HepG2 (cell line): ENCODE measurements around the gene PRM3. TPM values are rescaled to one million over a fixed set of nuclear protein-coding genes. Genes with fewer than 3 reads are reported as not detected.
A peak's percentile ranks its signal among the peaks of the same experiment; 100 is the strongest.

Source experiments
- ADNP ChIP-seq: sonication (generic); formaldehyde crosslinking; IDR thresholded peaks from 2 replicates; pipeline ENCODE4 v1.4.0; 2020; ENCODE audit warnings: missing genetic modification reagents
- KAT8 ChIP-seq: IDR thresholded peaks from 2 replicates; pipeline ENCODE4 v1.6.1; 2016; ENCODE audit warnings: missing genetic modification reagents, missing compliant biosample characterization
- KDM5B ChIP-seq: sonication (generic); formaldehyde crosslinking; IDR thresholded peaks from 2 replicates; pipeline ENCODE4 v1.4.0; 2020; ENCODE audit warnings: missing genetic modification reagents, mild to moderate bottlenecking, borderline replicate concordance
- LCORL ChIP-seq, 2 experiments: fragments of 450-650 bp in 1 of 2; sonication (generic) in 1 of 2; formaldehyde crosslinking in 1 of 2; IDR thresholded peaks; 2 replicates each; pipeline versions ENCODE4 v1.5.0 to v1.6.1; 2017 to 2020; ENCODE audit warnings: antibody characterized with exemption in 1 of 2, missing genetic modification reagents in 1 of 2
- MAFG ChIP-seq: sonication (generic); formaldehyde crosslinking; IDR thresholded peaks from 2 replicates; pipeline ENCODE4 v1.5.1; 2020; ENCODE audit warnings: mild to moderate bottlenecking, missing genetic modification reagents
- MED1 ChIP-seq: sonication (generic); formaldehyde crosslinking; IDR thresholded peaks from 2 replicates; pipeline ENCODE4 v1.4.0; 2020; ENCODE audit warnings: missing genetic modification reagents
- NONO ChIP-seq, 2 experiments: fragments of 450-650 bp in 1 of 2; sonication (generic) in 1 of 2; formaldehyde crosslinking in 1 of 2; IDR thresholded peaks in 1 of 2; conservative IDR thresholded peaks in 1 of 2; 2 replicates each; pipeline versions ENCODE4 v1.6.1 to v1.8.0; 2017 to 2022; ENCODE audit warnings: mild to moderate bottlenecking in 1 of 2, missing genetic modification reagents in 1 of 2, moderate library complexity in 1 of 2
- PHF21A ChIP-seq: sonication (generic); formaldehyde crosslinking; IDR thresholded peaks from 2 replicates; pipeline ENCODE4 v1.5.0; 2020; ENCODE audit warnings: mild to moderate bottlenecking, missing genetic modification reagents
- SMAD3 ChIP-seq: sonication (generic); formaldehyde crosslinking; IDR thresholded peaks from 2 replicates; pipeline ENCODE4 v1.4.0; 2020; ENCODE audit warnings: missing genetic modification reagents
- TCF7 ChIP-seq: sonication (generic); IDR thresholded peaks from 2 replicates; pipeline ENCODE4 v1.6.1; 2016; ENCODE audit warnings: antibody characterized with exemption, low read depth
- TMF1 ChIP-seq: sonication (generic); formaldehyde crosslinking; IDR thresholded peaks from 2 replicates; pipeline ENCODE4 v1.8.1; 2022; ENCODE audit warnings: low read depth, missing genetic modification reagents
- ZNF205 ChIP-seq: IDR thresholded peaks from 2 replicates; pipeline ENCODE4 v1.6.1; 2018; ENCODE audit warnings: missing biosample characterization, missing genetic modification reagents
- ZNF263 ChIP-seq: sonication (generic); formaldehyde crosslinking; IDR thresholded peaks from 2 replicates; pipeline ENCODE4 v1.4.0; 2020; ENCODE audit warnings: missing genetic modification reagents
- ZNF354B ChIP-seq: sonication (generic); formaldehyde crosslinking; IDR thresholded peaks from 2 replicates; pipeline ENCODE4 v1.8.0; 2022; ENCODE audit warnings: mild to moderate bottlenecking, missing genetic modification reagents
- ZNF451 ChIP-seq: sonication (generic); formaldehyde crosslinking; IDR thresholded peaks from 2 replicates; pipeline ENCODE4 v1.5.0; 2020; ENCODE audit warnings: mild to moderate bottlenecking, missing genetic modification reagents
- ZNF589 ChIP-seq: sonication (generic); formaldehyde crosslinking; conservative IDR thresholded peaks from 2 replicates; pipeline ENCODE4 v1.8.0; 2022; ENCODE audit warnings: mild to moderate bottlenecking, moderate library complexity, missing genetic modification reagents
- polyA plus RNA-seq, 8 experiments: library from polyadenylated mRNA; depleted of rRNA in 3 of 8; stranded (reverse) in 7 of 8; unstranded in 1 of 8; fragments of >200 nt; fragmentation: Illumina TruSeq in 4 of 8; extraction: Trizol in 4 of 8; gene quantifications; 2 replicates each; pipeline versions ENCODE4 v1.2.1 to v1.2.3, GENCODE V29; 2011 to 2016; ENCODE audit warnings: low read depth in 4 of 8, missing spikeins in 1 of 8, mixed read lengths in 1 of 8; ENCODE audit not compliant: insufficient read depth in 1 of 8
- total RNA-seq, 5 experiments: library from RNA; depleted of rRNA; stranded (reverse); fragments of >200 nt; fragmentation: Illumina TruSeq; extraction: Trizol; gene quantifications; 2 replicates each; pipeline ENCODE4 v1.2.3, GENCODE V29; 2016; ENCODE audit warnings: low read depth in 1 of 5
- TF ChIP-seq, protein P1 (sequence below): sonication (generic); formaldehyde crosslinking; IDR thresholded peaks from 2 replicates; pipeline ENCODE4 v1.4.0; 2020; ENCODE audit warnings: low read depth, mild to moderate bottlenecking, missing genetic modification reagents
- TF ChIP-seq, protein P2 (sequence below): sonication (generic); formaldehyde crosslinking; IDR thresholded peaks from 2 replicates; pipeline ENCODE4 v1.8.0; 2022; ENCODE audit warnings: mild to moderate bottlenecking, missing genetic modification reagents; ENCODE audit not compliant: insufficient replicate concordance
- TF ChIP-seq, protein P3 (sequence below): sonication (generic); formaldehyde crosslinking; IDR thresholded peaks from 2 replicates; pipeline ENCODE4 v1.4.0; 2020; ENCODE audit warnings: missing genetic modification reagents

The PRM3 gene
- total and polyA plus RNA-seq, 2 of the 13 experiments (the other 11 are each of a cell fraction or from before 2014, with no cell fraction given), result not detected

DNA sequence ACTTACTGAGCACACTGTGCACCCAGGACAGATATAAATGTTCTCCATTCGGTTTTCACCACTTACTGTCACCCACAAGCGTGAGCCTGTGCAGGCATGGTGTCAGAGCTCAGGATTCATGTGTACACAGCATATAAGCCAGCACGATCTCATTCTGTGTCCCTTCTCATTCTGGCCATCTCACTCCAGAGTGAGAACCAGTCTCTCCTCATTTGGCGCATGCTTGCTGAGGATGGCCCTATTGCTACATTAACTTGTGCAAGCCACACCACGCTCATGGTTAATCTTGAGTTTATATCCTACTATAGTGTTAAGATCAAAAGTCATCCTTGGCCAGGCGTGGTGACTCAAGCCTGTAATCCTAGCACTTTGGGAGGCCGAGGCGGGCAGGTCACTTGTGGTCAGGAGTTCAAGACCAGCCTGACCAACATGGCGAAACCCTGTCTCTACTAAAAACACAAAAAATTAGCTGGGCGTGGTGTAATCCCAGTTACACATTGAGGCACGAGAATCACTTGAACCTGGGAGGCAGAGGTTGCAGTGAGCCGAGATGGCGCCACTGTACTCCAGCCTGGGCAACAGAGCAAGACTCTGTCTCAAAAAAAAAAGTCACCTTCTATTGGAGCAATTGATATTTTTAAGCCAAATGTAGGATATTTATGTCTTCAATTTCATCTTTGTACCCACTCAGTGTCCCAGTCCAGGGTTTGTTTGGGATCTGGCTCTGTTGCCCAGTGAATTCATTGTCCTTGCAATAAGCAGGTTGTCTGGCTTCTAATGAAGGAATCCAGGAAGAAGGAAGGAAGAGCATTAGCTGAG is 38.3 kb downstream of the PRM3 start (continued):
- TF ChIP-seq ZNF354B (CRISPR knock-in tag) (0 out of 2 replicates have a peak, but pooled peaks have one; percentile 28), MAFG (CRISPR knock-in tag) (no peak), MED1 (CRISPR knock-in tag) (peak; percentile 50), TCF7 (no peak), ZNF205 (CRISPR knock-in tag) (no peak), SMAD3 (CRISPR knock-in tag) (0 out of 2 replicates have a peak, but pooled peaks have one; percentile 17), KDM5B (no peak), ADNP (CRISPR knock-in tag) (peak; percentile 49; the same call in 1 of the 2 replicates), KAT8 (no peak), ZNF589 (CRISPR knock-in tag) (no peak), NONO (IDR thresholded peaks at IDR 0.05) (no peak), NONO (CRISPR knock-in tag; conservative IDR thresholded peaks at IDR 0.05) (no peak), ZNF451 (CRISPR knock-in tag) (no peak), LCORL (IDR thresholded peaks at IDR 0.05) (no peak), LCORL (CRISPR knock-in tag; IDR thresholded peaks at IDR 0.05) (peak; percentile 25; the same call in 1 of the 2 replicates), ZNF263 (no peak), PHF21A (CRISPR knock-in tag) (0 out of 2 replicates have a peak, but pooled peaks have one; percentile 1), TMF1 (CRISPR knock-in tag) (no peak)
- TF ChIP-seq, protein P1, sequence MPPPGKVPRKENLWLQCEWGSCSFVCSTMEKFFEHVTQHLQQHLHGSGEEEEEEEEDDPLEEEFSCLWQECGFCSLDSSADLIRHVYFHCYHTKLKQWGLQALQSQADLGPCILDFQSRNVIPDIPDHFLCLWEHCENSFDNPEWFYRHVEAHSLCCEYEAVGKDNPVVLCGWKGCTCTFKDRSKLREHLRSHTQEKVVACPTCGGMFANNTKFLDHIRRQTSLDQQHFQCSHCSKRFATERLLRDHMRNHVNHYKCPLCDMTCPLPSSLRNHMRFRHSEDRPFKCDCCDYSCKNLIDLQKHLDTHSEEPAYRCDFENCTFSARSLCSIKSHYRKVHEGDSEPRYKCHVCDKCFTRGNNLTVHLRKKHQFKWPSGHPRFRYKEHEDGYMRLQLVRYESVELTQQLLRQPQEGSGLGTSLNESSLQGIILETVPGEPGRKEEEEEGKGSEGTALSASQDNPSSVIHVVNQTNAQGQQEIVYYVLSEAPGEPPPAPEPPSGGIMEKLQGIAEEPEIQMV (CRISPR knock-in tag), result no peak
- TF ChIP-seq, protein P2, sequence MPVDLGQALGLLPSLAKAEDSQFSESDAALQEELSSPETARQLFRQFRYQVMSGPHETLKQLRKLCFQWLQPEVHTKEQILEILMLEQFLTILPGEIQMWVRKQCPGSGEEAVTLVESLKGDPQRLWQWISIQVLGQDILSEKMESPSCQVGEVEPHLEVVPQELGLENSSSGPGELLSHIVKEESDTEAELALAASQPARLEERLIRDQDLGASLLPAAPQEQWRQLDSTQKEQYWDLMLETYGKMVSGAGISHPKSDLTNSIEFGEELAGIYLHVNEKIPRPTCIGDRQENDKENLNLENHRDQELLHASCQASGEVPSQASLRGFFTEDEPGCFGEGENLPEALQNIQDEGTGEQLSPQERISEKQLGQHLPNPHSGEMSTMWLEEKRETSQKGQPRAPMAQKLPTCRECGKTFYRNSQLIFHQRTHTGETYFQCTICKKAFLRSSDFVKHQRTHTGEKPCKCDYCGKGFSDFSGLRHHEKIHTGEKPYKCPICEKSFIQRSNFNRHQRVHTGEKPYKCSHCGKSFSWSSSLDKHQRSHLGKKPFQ (CRISPR knock-in tag), result no peak
- TF ChIP-seq, protein P3, sequence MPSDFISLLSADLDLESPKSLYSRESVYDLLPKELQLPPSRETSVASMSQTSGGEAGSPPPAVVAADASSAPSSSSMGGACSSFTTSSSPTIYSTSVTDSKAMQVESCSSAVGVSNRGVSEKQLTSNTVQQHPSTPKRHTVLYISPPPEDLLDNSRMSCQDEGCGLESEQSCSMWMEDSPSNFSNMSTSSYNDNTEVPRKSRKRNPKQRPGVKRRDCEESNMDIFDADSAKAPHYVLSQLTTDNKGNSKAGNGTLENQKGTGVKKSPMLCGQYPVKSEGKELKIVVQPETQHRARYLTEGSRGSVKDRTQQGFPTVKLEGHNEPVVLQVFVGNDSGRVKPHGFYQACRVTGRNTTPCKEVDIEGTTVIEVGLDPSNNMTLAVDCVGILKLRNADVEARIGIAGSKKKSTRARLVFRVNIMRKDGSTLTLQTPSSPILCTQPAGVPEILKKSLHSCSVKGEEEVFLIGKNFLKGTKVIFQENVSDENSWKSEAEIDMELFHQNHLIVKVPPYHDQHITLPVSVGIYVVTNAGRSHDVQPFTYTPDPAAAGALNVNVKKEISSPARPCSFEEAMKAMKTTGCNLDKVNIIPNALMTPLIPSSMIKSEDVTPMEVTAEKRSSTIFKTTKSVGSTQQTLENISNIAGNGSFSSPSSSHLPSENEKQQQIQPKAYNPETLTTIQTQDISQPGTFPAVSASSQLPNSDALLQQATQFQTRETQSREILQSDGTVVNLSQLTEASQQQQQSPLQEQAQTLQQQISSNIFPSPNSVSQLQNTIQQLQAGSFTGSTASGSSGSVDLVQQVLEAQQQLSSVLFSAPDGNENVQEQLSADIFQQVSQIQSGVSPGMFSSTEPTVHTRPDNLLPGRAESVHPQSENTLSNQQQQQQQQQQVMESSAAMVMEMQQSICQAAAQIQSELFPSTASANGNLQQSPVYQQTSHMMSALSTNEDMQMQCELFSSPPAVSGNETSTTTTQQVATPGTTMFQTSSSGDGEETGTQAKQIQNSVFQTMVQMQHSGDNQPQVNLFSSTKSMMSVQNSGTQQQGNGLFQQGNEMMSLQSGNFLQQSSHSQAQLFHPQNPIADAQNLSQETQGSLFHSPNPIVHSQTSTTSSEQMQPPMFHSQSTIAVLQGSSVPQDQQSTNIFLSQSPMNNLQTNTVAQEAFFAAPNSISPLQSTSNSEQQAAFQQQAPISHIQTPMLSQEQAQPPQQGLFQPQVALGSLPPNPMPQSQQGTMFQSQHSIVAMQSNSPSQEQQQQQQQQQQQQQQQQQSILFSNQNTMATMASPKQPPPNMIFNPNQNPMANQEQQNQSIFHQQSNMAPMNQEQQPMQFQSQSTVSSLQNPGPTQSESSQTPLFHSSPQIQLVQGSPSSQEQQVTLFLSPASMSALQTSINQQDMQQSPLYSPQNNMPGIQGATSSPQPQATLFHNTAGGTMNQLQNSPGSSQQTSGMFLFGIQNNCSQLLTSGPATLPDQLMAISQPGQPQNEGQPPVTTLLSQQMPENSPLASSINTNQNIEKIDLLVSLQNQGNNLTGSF (CRISPR knock-in tag), result 0 out of 2 replicates have a peak, but pooled peaks have one; percentile 40
